Ovary (tissue), 10 donors: ENCODE data around the gene PSTPIP1. TPM values are rescaled to one million over a fixed set of nuclear protein-coding genes. Genes with fewer than 3 reads are reported as not detected.
A peak's percentile ranks its signal among the peaks of the same experiment; 100 is the strongest.

ENCODE experiments used
- DNase-seq, 5 donors: peaks; one replicate each; pipeline ENCODE4 v3.0.0-alpha.2; 2019 to 2020
- H3K27ac ChIP-seq, 2 donors: fragments of 200-600 bp; one replicate each; pipeline versions ENCODE4 v1.5.1 to v1.8.0; 2019 to 2022
- H3K27me3 ChIP-seq: fragments of 200-600 bp; one replicate; pipeline ENCODE4 v1.8.0; 2022
- H3K36me3 ChIP-seq: fragments of 200-600 bp; sonication (generic); one replicate; pipeline ENCODE4 v1.5.1; 2019
- H3K4me1 ChIP-seq: one replicate; pipeline ENCODE4 v1.8.1; 2013; ENCODE audit warnings: mild to moderate bottlenecking, moderate library complexity; ENCODE audit not compliant: insufficient read depth
- H3K4me3 ChIP-seq: fragments of 200-600 bp; sonication (generic); one replicate; pipeline ENCODE4 v1.5.1; 2017
- H3K9me3 ChIP-seq, 2 donors: fragments of 200-600 bp in 1 of 2; sonication (generic) in 1 of 2; one replicate each; pipeline versions ENCODE4 v1.5.1 to v1.8.1; 2013 to 2019; ENCODE audit warnings: mild to moderate bottlenecking in 1 of 2, moderate library complexity in 1 of 2
- CTCF ChIP-seq, 3 donors: fragments of 450-650 bp in 2 of 3; fragments of 200-600 bp in 1 of 3; IDR thresholded peaks; one replicate each; pipeline versions ENCODE4 v1.5.1 to v1.8.0; 2016 to 2022; ENCODE audit warnings: antibody characterized with exemption in 3 of 3, mild to moderate bottlenecking in 1 of 3
- EP300 ChIP-seq: sonication (generic); formaldehyde crosslinking; IDR thresholded peaks from one replicate; pipeline ENCODE4 v1.6.1; 2017; ENCODE audit warnings: antibody characterized with exemption
- POLR2A ChIP-seq: fragments of 450-650 bp; IDR thresholded peaks from one replicate; pipeline ENCODE4 v1.6.1; 2017; ENCODE audit warnings: antibody characterized with exemption, mild to moderate bottlenecking, moderate library complexity
- WGBS, 3 donors: extraction: QIAGEN DNeasy Blood & Tissue Kit in 1 of 3; methylation state at CpG; one replicate each; pipeline versions ENCODE4 v1.1.5 to v1.1.7; 2013 to 2017; 5-methylcytosine and 5-hydroxymethylcytosine counted together
- intact Hi-C, 4 donors: fragments of 100-400 bp; cut with DNase I; formaldehyde crosslinking; loops; one replicate each; pipeline versions ENCODE4 v1.11.0 to v1.15.1; 2022 to 2023
- long read RNA-seq, 3 donors: library from polyadenylated mRNA in 2 of 3; unstranded in 2 of 3; transcript quantifications; one replicate each; pipeline ENCODE4 v2.0.0 and lab custom pipeline, GENCODE V29; 2021 to 2026
- polyA plus RNA-seq, 2 donors: library from polyadenylated mRNA; stranded (reverse); fragments of 200-250 nt in 1 of 2; fragments of 350-450 nt in 1 of 2; fragmentation: Illumina TruSeq in 1 of 2; extraction: RNeasy Lipid Tissue Mini Kit (QIAGEN cat#74804) in 1 of 2; gene quantifications; one replicate each; pipeline ENCODE4 v1.2.3, GENCODE V29; 2013 to 2014
- total RNA-seq, 7 donors: library from RNA; depleted of rRNA in 2 of 7; stranded (reverse); fragments of >200 nt in 2 of 7; fragmentation: NEBNext Ultra II Directional in 3 of 7; extraction: Animal tissue kit (Norgen Biotek cat#: 25700) in 3 of 7; gene quantifications; one replicate each; pipeline versions ENCODE4 v1.1.0 to v1.2.4, GENCODE V29; 2016 to 2023
- donor health status: DM: no; HTN: no; CAD: no; lungs with moderate emphysema.
- donor health status: DM: no; HTN: no; CAD: no.
- donor health status: Bipolar disorder and iron deficiency.
- donor health status: DM: yes; HTN: yes; CAD: no.
- donor health status: DM: no; HTN: no; CAD: no.
- donor health status: DM: yes; HTN: yes; CAD: no.

Gene PSTPIP1
- 10 to 100 TPM in 1 of 7 donors, 1 to 10 TPM in 6; 1.8 to 10.9 (median 3.7) TPM for total RNA-seq
- polyA plus RNA-seq, result 1 to 10 TPM; 1.4 to 2.4 TPM
- long read RNA-seq, donor 1, transcript PSTPIP1-203 (15 exons, 1,896 nt), result major isoform, 9 of 10 reads
- long read RNA-seq, donor 1, partial matches to known transcripts, result 0 of 10 reads
- long read RNA-seq, donor 1, other reads (novel, unspliced or antisense), result 1 of 10 reads
- long read RNA-seq, donor 2, result 0 reads
- long read RNA-seq, donor 3, partial matches to known transcripts, result 0 of 5 reads
- long read RNA-seq, donor 3, other reads (novel, unspliced or antisense), result 2 of 5 reads

DNA sequence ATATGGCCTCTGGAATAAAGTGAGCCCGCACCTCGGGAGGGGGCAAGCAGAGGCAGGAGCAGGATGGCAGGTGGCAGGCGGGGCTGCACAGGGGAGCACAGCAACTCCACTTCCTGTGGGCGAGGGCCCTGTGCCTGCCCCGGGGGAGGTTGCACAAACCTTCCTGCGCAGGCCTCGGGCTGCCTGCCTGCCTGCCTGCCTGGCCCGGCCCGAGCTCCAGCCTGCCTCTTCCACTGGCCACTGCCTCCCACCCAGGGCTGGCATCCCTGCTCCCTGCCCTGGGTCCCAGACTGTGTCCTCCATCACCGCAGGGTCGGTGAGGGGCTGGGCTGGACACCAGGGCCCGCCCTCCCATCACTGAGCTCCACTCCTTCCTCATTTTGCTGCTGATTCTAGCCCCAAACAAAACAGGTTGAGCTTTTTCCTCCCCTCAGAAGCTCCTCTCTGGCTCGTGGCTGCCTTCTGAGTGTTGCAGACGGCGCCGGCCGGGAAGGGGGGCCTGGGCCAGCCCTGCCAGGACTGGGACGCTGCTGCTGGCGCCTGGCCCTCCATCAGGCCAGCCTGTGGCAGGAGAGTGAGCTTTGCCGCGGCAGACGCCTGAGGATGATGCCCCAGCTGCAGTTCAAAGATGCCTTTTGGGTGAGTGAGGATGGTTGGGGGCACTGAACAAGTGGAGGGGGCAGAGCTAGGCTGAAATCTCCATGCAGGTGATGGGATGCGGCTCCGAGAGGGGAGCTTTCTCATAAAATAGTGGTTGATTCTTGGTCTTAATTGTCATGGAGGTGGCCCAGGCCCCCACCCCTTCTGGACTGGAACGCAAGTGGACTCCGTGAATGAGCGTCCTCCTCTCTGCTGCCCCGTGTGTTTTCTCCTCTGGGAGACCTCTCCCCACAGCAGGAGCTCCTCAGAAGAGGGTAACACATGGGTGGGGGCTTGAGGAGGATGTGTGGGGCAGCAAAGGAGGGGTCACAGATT lies at the start of gene PSTPIP1:
Gene PSTPIP1 (plus strand): TSS at position 156 of the 975 bp plus-strand sequence. CDS start 448 bp downstream, at position 604.
- intact Hi-C loops, result no loop called here
- H3K27me3 ChIP-seq, result no peaks in the 10 kb centered on the region
- H3K9me3 ChIP-seq, result no peaks in the 10 kb centered on the region
- H3K36me3 ChIP-seq, result no peaks in the 10 kb centered on the region
- no peak within 1 kb of the TSS for H3K4me3 ChIP-seq
- 47 to 64% (median 56%) methylated on average over 24 to 28 of the region's 28 CpGs for WGBS, 3 donors
- peaks cover 4% of the 10 kb centered on the region for H3K4me1 ChIP-seq
- peak in 4 of 5 donors; percentile 30 to 59 (median 46) for DNase-seq
- H3K27ac ChIP-seq, result no peak within 1 kb of the TSS
- no peak for TF ChIP-seq EP300
- TF ChIP-seq CTCF (IDR thresholded peaks at IDR 0.05), result no peak
- TF ChIP-seq POLR2A, result no peak

- no peak overlapping the region for H3K4me3 ChIP-seq
- TF ChIP-seq EP300, result no peak
- no peak for TF ChIP-seq CTCF (IDR thresholded peaks at IDR 0.05)
- no peak for TF ChIP-seq POLR2A
- no peaks in the 10 kb centered on the region for H3K4me1 ChIP-seq
- H3K9me3 ChIP-seq, result no peaks in the 10 kb centered on the region
- intact Hi-C loops, result no loop called here
- DNase-seq, result no peak
- 43 to 57% (median 51%) methylated on average over 2 of the region's 2 CpGs for WGBS, 3 donors
- H3K27ac ChIP-seq, result no peak overlapping the region
- no peaks in the 10 kb centered on the region for H3K36me3 ChIP-seq
- no peaks in the 10 kb centered on the region for H3K27me3 ChIP-seq
Observed at GRCh38 chr15:76945494-76946093, 49.3 kb upstream of the PSTPIP1 start.

DNA sequence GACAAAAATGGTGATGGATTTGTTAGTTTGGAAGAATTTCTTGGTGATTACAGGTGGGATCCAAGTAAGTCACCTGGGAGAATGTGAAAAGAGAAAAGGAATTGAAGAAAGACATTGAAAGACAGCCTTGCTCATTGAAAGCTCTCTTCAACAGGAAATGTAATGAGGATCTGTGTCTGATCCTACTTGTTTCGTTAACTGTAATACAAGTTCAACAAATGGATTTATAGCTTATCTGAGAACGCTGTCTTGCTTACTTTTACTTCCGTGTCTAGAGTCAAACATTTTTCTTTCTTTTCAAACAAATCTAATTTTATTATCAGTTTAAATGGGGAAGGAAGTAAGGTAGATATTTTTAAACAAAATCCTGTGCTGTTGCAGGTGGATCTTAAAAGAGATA lies 47.5 kb upstream of the PSTPIP1 start:
- no peak for DNase-seq
- Histone ChIP-seq H3K36me3 (no peaks in the 10 kb centered on the region), H3K4me3 (no peak overlapping the region), H3K9me3 (no peaks in the 10 kb centered on the region), H3K4me1 (no peaks in the 10 kb centered on the region), H3K27ac (no peak overlapping the region), H3K27me3 (no peaks in the 10 kb centered on the region)
- TF ChIP-seq EP300 (no peak), POLR2A (no peak), CTCF (IDR thresholded peaks at IDR 0.05) (no peak)
- intact Hi-C loops, result no loop called here
- 78 to 82% (median 81%) methylated on average over 3 of the region's 3 CpGs for WGBS, 3 donors

- no peak for DNase-seq
- Histone ChIP-seq H3K36me3 (no peaks in the 10 kb centered on the region), H3K4me1 (no peaks in the 10 kb centered on the region), H3K4me3 (no peak overlapping the region), H3K9me3 (no peaks in the 10 kb centered on the region), H3K27ac (no peak overlapping the region), H3K27me3 (no peaks in the 10 kb centered on the region)
- WGBS, 3 donors, result 92 to 96% (median 94%) methylated on average over 1 of the region's 1 CpG
- TF ChIP-seq POLR2A (no peak), EP300 (no peak), CTCF (IDR thresholded peaks at IDR 0.05) (no peak)
- intact Hi-C loops, result no loop called here
Observed at GRCh38 chr15:76951220-76951619, 43.7 kb upstream of the PSTPIP1 start.
